Astrocyte of the cerebellum (primary cell): ENCODE measurements around the gene ST3GAL5.

ENCODE experiments used
- DNase-seq: peaks from one replicate; pipeline ENCODE4 v3.0.0-alpha.2; 2011; ENCODE audit warnings: low read depth
- H3K4me3 ChIP-seq: 2 replicates; pipeline ENCODE4 v1.5.1; 2011; ENCODE audit warnings: mild to moderate bottlenecking, low read depth, low read length, moderate library complexity
- CTCF ChIP-seq: IDR thresholded peaks from 2 replicates; pipeline ENCODE4 v1.5.1; 2012; ENCODE audit warnings: low read length, low read depth, moderate library complexity, mild to moderate bottlenecking; ENCODE audit errors: missing control alignments
- in situ Hi-C: cut with HindIII; loops from 2 replicates; pipeline ENCODE4 v1.10.0; 2017; ENCODE audit warnings: low sequenced_read_pairs

The ST3GAL5 gene

GRCh38 chr2:85806358-85807118, 82.3 kb downstream of the ST3GAL5 start:
- DNase-seq, result no peak
- H3K4me3 ChIP-seq, result no peak overlapping the region
- in situ Hi-C loops, result no loop called here
- TF ChIP-seq CTCF, result no peak

- no peak overlapping the region for H3K4me3 ChIP-seq
- DNase-seq, result no peak
- peak; percentile 66 for TF ChIP-seq CTCF
- in situ Hi-C loops, result loop anchor here (5.0 kb wide), 2 partner anchors 62 to 97 kb away; no protein-coding TSS in a partner anchor
Observed at GRCh38 chr2:85804583-85804982, 84.2 kb downstream of the ST3GAL5 start.

GRCh38 chr2:85803704-85804425, 84.9 kb downstream of the ST3GAL5 start:
- no peak for DNase-seq
- in situ Hi-C loops, result loop anchor here (5.0 kb wide), 2 partner anchors 62 to 97 kb away; no protein-coding TSS in a partner anchor
- H3K4me3 ChIP-seq, result no peak overlapping the region
- no peak for TF ChIP-seq CTCF

GRCh38 chr2:85802354-85803103, 86.3 kb downstream of the ST3GAL5 start:
- TF ChIP-seq CTCF, result no peak
- no peak for DNase-seq
- in situ Hi-C loops, result loop anchor here (5.0 kb wide), 2 partner anchors 60 to 95 kb away; no protein-coding TSS in a partner anchor
- no peak overlapping the region for H3K4me3 ChIP-seq

GRCh38 chr2:85801871-85802270, 86.9 kb downstream of the ST3GAL5 start:
- no peak for DNase-seq
- TF ChIP-seq CTCF, result no peak
- in situ Hi-C loops, result loop anchor here (5.0 kb wide), 2 partner anchors 60 to 95 kb away; no protein-coding TSS in a partner anchor
- no peak overlapping the region for H3K4me3 ChIP-seq

- in situ Hi-C loops, result loop anchor here (5.0 kb wide), 2 partner anchors 58 to 93 kb away; no protein-coding TSS in a partner anchor
- no peak overlapping the region for H3K4me3 ChIP-seq
- DNase-seq, result no peak
- no peak for TF ChIP-seq CTCF
Observed at GRCh38 chr2:85800586-85800985, 88.2 kb downstream of the ST3GAL5 start.
